ENCODE measurements around the gene TPSG1. TPM values are rescaled to one million over a fixed set of nuclear protein-coding genes. Genes with fewer than 3 reads are reported as not detected.
"Not testable (repeated sequence)": the region's sequence is repeated elsewhere in the genome, so short reads cannot be mapped to it uniquely, and the experiment has no call there.

The TPSG1 gene
- total RNA-seq, 1 experiment from 2014 or later: not detected

- no peak for DNase-seq (ENCODE audit: low read depth)
These were observed 31.8 kb upstream of the TPSG1 start for GRCh38 chr16:1256874-1257322.

GRCh38 chr16:1256296-1256873, 31.3 kb upstream of the TPSG1 start:
- not testable (repeated sequence) for DNase-seq (ENCODE audit: low read depth)

GRCh38 chr16:1255276-1256122, 30.4 kb upstream of the TPSG1 start, which contains the start of gene TPSD1:
TSS of gene TPSD1 (plus strand) at chr16:1256069. CDS start at chr16:1256281, 212 bp downstream.
- not testable (repeated sequence) for DNase-seq (ENCODE audit: low read depth)

- DNase-seq (ENCODE audit: low read depth): not testable (repeated sequence)
These were observed 29.8 kb upstream of the TPSG1 start for GRCh38 chr16:1254821-1255220.

- DNase-seq (ENCODE audit: low read depth): not testable (repeated sequence)
These were observed 28.8 kb upstream of the TPSG1 start for GRCh38 chr16:1253701-1254364.

GRCh38 chr16:1249031-1249755, 24.1 kb upstream of the TPSG1 start:
- not testable (repeated sequence) for DNase-seq (ENCODE audit: low read depth)

GRCh38 chr16:1247903-1248537, 23.0 kb upstream of the TPSG1 start:
- not testable (repeated sequence) for DNase-seq (ENCODE audit: low read depth)

- DNase-seq (ENCODE audit: low read depth): no peak
These were observed 20.5 kb upstream of the TPSG1 start for GRCh38 chr16:1245452-1246020.

GRCh38 chr16:1244881-1245280, 19.8 kb upstream of the TPSG1 start:
- DNase-seq (ENCODE audit: low read depth): peak; percentile 57

- DNase-seq (ENCODE audit: low read depth): not testable (repeated sequence)
These were observed 19.1 kb upstream of the TPSG1 start for GRCh38 chr16:1243907-1244850.

- DNase-seq (ENCODE audit: low read depth): not testable (repeated sequence)
These were observed 18.3 kb upstream of the TPSG1 start for GRCh38 chr16:1243363-1243762.

- DNase-seq (ENCODE audit: low read depth): not testable (repeated sequence)
These were observed 16.0 kb upstream of the TPSG1 start for GRCh38 chr16:1241081-1241480.

- not testable (repeated sequence) for DNase-seq (ENCODE audit: low read depth)
These were observed 15.4 kb upstream of the TPSG1 start, which contains the start of gene TPSAB1 for GRCh38 chr16:1240436-1240835. TSS of gene TPSAB1 (plus strand) at chr16:1240705. CDS start at chr16:1240939, 234 bp downstream.

- not testable (repeated sequence) for DNase-seq (ENCODE audit: low read depth)
These were observed 14.5 kb upstream of the TPSG1 start for GRCh38 chr16:1239575-1239974.

GRCh38 chr16:1238909-1239308, 13.8 kb upstream of the TPSG1 start:
- DNase-seq (ENCODE audit: low read depth): not testable (repeated sequence)

- DNase-seq (ENCODE audit: low read depth): no peak
These were observed 12.9 kb upstream of the TPSG1 start for GRCh38 chr16:1237990-1238389.

GRCh38 chr16:1236659-1237058, 11.6 kb upstream of the TPSG1 start:
- not testable (repeated sequence) for DNase-seq (ENCODE audit: low read depth)

GRCh38 chr16:1232049-1232748, 7.1 kb upstream of the TPSG1 start:
- DNase-seq (ENCODE audit: low read depth): not testable (repeated sequence)

GRCh38 chr16:1231301-1231700, 6.2 kb upstream of the TPSG1 start:
- not testable (repeated sequence) for DNase-seq (ENCODE audit: low read depth)

Data from M059J (cell line).